HG03095 (cell line): Measurements from ENCODE around the gene TWF2.

Experiments
- ATAC-seq: cut with Tn5 transposase; IDR thresholded peaks from one replicate; pipeline ENCODE4 v1.9.1; 2021; ENCODE audit warnings: moderate library complexity; ENCODE audit not compliant: unreplicated experiment

TWF2 gene

DNA sequence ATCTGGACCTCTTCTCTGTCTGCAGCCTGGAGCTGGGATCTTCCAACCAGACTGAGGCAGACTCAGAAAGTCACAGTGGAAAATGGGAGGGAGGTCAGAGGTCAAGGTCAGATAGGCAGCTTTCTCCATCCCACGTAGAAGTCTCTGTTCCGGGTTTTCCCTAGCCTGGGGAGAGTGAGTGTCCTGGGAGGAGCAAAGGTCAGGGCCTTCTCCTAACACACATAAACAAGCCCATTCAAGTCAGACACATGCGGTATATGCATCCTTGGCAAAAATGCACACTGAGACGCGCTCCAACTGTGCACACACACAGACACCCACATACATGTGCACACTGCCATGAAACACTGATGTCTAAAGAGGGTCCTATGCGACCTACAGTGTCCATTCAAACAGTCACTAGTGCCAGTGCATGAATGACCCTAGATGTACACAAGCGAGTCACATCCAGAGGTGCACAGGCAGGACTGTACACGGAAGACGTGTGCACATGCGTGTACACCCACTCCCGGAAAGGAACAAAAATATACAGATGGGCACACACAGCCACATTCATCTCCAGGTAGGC is 681 bp downstream of the TWF2 start:
- ATAC-seq = peak; percentile 1

GRCh38 chr3:52237657-52238172 is 1.2 kb downstream of the TWF2 start:
- no peak for ATAC-seq

- ATAC-seq = no peak
These were observed 1.8 kb downstream of the TWF2 start for GRCh38 chr3:52237006-52237656.

DNA sequence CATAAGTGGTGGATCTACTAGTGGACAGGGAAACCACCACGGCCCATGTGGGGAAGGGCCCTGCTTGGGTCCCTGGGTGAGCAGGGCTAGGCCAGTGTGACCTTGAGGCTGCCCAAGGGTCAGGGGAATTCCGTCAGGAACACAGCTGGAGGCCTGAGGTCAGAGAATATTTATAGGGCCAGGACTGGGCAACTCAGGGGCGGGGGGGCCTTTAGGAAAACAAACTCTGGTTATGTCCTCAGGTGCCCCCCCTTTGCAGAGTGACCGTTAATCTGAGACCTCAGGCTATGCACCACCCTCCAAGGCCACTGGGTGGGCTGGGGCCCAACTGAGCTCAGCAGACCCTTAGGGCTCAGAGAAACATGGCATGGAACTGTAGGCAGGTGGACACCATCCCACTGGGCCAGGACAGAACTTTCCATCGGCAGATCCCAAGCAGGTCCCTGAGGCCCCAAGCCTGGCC is 2.5 kb downstream of the TWF2 start:
- no peak for ATAC-seq

DNA sequence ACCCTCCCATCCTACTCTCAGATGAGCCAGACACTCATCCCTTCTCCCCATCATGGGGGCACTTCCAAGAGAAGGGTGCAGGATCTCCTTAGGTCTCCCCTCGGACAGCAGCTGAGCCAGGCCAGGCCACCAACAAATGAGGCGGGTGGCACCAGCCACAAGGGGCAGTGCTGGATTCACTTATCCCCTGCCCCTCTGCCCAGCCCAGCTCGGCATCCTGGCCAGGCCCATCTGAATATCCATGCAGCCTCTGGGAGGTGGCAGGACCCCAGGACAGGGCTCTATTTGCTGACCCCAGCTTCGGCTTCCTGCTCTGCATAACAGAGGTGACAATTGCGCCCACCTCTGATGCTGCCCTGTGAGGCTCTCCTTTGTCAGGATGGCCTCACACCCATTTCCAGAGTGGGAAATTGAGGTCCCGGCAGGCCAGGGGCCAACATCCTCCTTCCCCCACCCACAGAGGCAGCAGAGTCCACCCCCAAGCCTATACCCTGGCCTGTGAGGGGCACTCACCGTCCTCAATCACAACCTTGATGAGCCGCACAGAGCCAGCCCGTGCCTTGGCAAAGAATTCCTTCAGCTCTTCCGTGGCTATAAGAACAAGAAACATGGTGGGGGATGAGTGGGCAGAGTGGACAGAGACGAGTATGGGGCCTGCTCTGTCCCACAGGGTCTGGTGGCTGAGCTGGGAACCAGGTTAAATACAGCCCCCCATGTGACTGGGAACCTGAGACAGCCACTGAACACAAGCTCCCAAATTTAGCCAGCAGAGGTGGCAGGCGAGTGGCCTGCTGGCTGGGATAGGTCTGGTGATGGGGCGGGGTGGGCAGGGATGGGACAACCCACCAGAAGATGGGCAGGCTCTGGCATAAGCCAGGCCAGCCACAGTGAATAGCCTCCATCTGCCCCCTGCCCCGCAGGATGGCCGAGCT is 4.2 kb downstream of the TWF2 start:
- no peak for ATAC-seq

DNA sequence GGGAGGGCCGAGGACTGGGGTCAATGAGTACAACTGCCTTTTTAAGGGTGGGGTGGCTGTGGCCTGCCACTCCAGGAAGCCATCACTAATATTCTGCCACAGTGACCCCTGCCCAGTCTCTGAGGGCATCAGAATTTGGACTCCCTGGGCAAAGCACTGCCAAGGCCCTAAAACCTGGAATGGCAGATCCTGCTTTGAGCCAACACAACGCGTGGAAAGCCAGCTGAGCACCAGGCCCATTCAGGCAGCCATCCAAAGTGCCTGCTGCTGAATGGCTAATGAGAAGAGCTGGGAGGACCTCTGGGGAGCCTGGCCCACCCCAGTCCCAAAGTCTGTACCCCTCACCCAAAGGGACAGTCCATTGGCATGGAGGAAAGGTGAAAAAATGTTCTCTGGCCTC is 5.0 kb downstream of the TWF2 start:
- no peak for ATAC-seq

DNA sequence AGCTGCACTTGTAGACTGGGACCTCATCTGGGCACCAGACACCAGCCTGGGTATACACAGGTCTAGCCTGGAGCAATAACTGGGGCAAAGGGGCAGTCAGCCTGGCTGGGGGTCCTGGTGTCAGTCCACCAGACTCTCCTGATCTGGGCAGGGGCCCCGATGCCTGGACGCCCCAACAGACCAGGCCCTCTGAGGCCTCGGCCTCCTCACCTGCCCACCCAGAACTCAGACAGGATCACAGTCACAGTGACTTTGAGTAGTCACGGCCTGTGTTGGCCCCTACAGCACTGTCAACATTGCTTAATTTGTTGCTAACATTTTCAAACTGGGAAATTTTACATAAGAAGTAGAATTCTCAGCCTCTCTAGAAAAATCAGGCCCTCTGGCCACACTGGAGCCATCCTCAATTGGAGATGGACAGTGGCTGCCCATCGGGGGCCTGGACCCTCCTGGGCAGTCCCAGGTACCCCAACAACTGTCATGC is 5.8 kb downstream of the TWF2 start:
- ATAC-seq = no peak

- no peak for ATAC-seq
These were observed 6.5 kb downstream of the TWF2 start for GRCh38 chr3:52232279-52233107.

DNA sequence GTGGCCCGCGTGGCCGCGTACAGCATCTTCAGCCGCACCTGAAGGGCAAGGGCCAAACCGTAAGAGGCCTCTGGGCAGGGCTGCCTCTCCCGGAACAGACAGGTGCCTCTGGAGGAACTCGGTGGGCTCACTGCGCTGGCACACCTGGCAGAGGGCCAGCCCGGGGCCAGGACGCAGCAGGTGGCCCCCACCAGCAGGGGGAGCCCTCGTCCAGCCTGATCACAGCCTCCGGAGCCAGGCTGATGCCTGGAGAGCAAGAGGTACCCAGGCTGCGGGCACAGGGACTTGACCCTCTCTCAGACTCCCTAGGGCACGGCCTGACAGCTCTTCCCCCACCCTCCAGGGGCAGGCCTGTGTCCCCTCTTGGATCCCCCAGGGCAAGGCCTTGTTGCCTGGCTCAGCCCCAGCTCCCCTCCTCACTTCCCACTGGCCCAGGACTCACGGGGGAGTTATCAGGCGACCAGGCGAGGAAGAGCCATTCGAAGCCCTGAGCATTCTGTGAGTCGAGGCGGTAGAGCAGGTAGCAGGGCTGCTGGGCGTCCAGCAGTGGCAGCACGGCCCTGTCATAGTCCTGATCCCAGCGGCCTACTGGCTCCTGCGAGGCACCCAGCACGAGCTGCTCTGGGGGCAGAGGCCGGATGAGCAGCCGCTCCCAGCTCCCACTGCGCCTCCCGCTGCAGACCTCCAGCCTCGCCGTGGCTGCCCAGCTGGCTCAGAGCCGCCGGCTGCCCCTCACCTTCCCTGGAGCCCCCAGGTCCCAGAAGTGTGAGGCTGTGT is 7.3 kb downstream of the TWF2 start:
- no peak for ATAC-seq

DNA sequence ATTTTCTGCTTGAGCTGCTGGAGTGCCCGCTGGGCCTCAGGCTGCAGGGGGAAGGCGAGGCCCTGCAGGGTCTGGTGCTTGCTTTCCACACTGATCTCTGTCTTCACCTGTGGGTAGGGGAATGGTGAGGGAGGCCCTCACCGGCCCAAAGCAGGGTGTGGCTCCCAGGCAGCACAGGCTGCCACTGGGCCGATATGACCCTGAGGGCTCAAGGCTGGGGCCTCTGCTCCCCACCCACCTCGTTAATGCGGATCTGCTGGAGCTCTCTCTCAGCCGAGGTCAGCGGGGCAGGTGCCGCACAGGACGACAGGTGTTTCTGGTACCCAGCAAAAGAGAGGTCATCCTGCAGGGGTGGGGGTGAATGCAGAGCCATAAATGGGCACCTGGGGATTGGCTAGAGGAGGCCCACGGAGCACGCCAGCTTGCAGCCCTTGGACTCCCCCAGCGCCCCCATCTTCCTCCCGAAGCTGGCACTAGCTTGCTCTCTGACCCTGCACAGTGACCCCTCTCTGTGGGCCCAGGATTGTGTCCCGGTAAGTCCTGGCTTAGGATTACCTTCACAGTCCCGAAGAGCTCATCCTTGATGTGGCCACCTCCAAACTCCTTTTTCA is 8.0 kb downstream of the TWF2 start:
- ATAC-seq = no peak

GRCh38 chr3:52230461-52230860 is 8.5 kb downstream of the TWF2 start:
- ATAC-seq = no peak

DNA sequence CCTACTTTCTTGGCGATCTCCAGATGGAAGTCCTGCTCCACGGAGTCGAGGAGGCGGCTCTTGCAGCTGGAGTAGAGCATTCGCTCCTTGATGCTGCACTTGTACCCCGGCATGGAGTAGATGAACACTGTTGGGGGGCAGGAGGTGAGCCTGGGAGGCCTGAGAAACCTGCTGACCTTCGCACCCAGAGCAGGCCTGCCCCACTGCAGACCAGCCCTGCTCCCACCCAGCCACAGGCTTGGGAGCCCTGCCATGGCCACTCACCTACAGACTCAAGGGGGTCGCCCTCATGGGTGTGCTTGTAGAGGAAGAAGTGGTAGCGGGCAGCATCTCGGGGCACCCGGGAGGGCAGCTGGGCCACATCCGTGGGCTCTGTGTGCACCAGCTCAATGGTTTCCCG is 9.3 kb downstream of the TWF2 start:
- ATAC-seq = no peak

DNA sequence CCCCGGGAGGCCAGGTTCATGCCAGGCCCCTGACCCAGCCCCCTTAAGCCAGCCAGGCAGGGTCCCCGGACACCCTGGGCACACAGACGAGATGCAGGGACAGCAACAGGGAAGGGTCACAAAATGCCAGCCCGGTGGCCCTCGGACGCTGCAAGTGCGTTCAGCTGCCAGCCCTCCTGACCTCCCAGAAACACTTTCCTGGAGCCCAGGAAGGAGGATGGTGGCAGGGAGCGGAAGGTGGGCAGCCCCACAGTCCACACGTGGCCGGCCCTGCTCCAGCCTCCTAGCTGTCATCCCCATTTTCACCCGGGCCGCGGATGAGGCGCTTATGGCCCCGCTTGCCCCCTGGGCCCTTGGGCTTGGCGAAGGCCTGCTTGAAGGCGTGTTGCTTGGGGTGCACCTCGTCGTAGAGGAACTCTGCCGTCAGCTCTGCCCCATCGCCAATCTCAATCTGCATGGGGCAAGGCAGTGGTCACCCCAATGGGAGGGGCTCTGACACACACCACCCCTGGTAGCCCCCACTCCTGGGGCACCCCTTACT is 10.1 kb downstream of the TWF2 start:
- no peak for ATAC-seq

DNA sequence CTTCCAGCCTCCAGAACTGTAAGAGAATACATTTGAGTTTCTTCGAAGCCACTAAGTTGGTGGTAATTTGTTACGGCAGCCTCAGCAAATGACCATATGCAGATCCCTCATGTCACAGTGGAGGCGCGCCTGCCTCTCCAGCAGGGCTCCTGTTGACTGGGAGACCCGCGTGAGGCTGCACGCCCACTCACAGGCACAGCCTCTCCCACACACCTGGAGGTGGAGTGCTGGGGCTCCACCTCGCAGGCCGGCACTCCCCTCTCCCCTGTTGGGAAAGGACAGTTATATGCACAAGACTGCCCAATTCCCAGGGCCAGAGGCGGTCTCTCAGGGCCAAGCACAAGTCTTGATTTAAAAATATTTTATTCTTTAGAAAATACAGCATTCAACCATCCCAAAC is 10.7 kb downstream of the TWF2 start:
- no peak for ATAC-seq

DNA sequence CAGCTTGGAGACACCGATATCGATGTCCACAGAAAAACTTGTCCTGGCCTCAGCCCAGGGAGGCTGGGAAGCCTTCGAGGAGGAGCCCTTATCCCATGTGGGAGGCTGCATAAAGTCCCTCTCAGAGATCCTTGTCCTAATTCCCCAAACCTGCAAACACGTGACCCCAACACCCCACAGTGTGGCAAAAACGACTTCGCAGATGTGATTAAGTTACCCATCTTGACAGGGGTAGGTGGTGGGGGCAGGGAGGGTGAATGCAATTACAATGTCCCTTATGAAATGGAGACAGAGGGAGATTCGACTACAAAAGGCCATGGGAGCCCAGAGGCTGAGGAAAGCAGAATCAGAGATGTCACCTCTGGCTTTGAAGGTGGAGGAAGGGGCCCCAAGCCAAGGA is 11.2 kb downstream of the TWF2 start:
- no peak for ATAC-seq

- ATAC-seq = no peak
These were observed 11.8 kb downstream of the TWF2 start for GRCh38 chr3:52227117-52227516.

GRCh38 chr3:52226229-52226817 is 12.6 kb downstream of the TWF2 start:
- no peak for ATAC-seq

GRCh38 chr3:52225452-52226228 is 13.3 kb downstream of the TWF2 start, which contains the start of gene TLR9:
Gene TLR9 (minus strand): TSS chr3:52225645. CDS start chr3:52225529, 116 bp downstream.
- peak; percentile 79 for ATAC-seq
